ENCODE data around the gene DGKE. TPM values are rescaled to one million over a fixed set of nuclear protein-coding genes. Genes with fewer than 3 reads are reported as not detected.

The DGKE gene
- total RNA-seq, 1 experiment from 2014 or later, result 10.0 TPM

DNA sequence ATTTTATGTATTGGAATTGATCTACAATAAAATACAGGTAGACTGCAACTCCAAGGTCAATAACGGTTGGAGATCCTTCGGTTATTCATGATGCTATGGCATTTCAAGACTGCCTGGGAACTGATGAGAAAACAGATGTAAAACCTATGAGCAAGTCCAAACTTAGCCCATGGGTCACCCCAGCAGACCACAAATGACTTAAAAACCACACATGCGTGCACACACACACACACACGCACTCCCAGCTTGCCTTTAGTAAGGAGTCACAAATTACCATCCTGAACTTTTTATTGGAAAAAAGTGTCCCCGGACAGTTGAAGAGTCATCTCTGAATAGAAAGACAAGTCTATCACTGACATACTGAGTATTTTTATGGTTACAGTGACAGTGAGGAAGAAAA lies 53.2 kb downstream of the DGKE start:
- intact Hi-C loops (cut with micrococcal nuclease; ENCODE audit: unreplicated experiment), result no loop called here
- Mint-ChIP-seq H3K4me1 (ENCODE audit: low read depth, unreplicated experiment) (peaks cover 17% of the 10 kb centered on the region), H3K36me3 (ENCODE audit: insufficient read depth, unreplicated experiment) (peaks cover 62% of the 10 kb centered on the region), H3K4me3 (ENCODE audit: low read depth, unreplicated experiment) (no peak overlapping the region), H3K27me3 (ENCODE audit: unreplicated experiment) (no peaks in the 10 kb centered on the region), H3K9me3 (ENCODE audit: low read depth, unreplicated experiment) (peaks cover 3% of the 10 kb centered on the region), H3K27ac (ENCODE audit: unreplicated experiment) (no peak overlapping the region)
- no peak for DNase-seq
- TF ChIP-seq, protein P1, sequence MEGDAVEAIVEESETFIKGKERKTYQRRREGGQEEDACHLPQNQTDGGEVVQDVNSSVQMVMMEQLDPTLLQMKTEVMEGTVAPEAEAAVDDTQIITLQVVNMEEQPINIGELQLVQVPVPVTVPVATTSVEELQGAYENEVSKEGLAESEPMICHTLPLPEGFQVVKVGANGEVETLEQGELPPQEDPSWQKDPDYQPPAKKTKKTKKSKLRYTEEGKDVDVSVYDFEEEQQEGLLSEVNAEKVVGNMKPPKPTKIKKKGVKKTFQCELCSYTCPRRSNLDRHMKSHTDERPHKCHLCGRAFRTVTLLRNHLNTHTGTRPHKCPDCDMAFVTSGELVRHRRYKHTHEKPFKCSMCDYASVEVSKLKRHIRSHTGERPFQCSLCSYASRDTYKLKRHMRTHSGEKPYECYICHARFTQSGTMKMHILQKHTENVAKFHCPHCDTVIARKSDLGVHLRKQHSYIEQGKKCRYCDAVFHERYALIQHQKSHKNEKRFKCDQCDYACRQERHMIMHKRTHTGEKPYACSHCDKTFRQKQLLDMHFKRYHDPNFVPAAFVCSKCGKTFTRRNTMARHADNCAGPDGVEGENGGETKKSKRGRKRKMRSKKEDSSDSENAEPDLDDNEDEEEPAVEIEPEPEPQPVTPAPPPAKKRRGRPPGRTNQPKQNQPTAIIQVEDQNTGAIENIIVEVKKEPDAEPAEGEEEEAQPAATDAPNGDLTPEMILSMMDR (IDR thresholded peaks at IDR 0.05; ENCODE audit: unreplicated experiment), result no peak
- BruUV-seq (replicated peaks), result no TSS peak
- CTCF ChIA-PET, result no interaction called here

DNA sequence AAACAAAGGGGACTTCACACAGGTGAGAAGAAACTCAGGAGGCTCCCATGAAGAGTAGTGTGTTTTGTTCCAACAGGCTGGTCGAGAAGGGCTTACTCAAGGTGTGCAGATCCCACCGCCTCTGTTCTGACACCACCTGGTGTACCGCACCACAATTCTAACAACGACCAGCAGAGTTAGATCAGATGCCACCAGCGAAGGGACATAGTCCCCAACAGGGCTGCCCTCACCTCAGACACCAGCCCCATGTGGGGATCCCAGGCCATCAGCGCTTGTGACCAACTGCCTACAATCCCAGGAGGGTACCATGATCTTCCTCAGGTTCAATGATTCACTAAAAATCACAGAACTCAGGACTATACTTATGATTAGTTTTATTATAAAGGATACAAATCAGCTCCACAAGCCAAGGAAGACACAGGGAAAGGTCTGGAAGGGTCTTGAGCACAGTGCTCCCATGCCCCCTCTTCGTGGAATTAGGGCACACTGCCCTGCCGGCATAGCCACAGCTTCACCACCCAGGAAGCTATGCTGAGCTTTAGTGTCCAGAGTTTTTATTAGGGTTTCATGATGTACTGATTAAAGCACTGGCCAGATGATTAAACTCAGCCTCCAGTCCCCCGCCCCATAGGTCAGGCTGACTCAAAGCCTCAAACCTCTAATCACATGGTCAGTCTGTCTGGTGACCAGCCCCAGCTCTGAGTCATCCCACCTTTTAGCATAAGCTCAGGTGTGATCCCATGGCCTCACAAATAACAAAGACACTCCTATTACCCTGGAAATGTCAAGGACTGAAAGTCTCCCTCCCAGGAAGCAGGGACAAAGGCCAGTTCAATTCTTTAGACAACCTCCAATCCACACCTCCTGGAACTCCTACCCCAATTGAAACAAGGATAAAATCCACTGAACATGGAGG lies 53.9 kb downstream of the DGKE start:
- no peak overlapping the region for H3K27ac Mint-ChIP-seq (ENCODE audit: unreplicated experiment)
- no peaks in the 10 kb centered on the region for H3K27me3 Mint-ChIP-seq (ENCODE audit: unreplicated experiment)
- DNase-seq, result peak; percentile 28
- peaks cover 17% of the 10 kb centered on the region for H3K4me1 Mint-ChIP-seq (ENCODE audit: low read depth, unreplicated experiment)
- H3K4me3 Mint-ChIP-seq (ENCODE audit: low read depth, unreplicated experiment), result no peak overlapping the region
- intact Hi-C loops (cut with micrococcal nuclease; ENCODE audit: unreplicated experiment), result no loop called here
- TF ChIP-seq, protein P1 (IDR thresholded peaks at IDR 0.05; ENCODE audit: unreplicated experiment), result no peak
- H3K9me3 Mint-ChIP-seq (ENCODE audit: low read depth, unreplicated experiment), result peaks cover 10% of the 10 kb centered on the region
- CTCF ChIA-PET, result no interaction called here
- TSS peak; percentile 41 for BruUV-seq (replicated peaks)
- peaks cover 68% of the 10 kb centered on the region for H3K36me3 Mint-ChIP-seq (ENCODE audit: insufficient read depth, unreplicated experiment)

DNA sequence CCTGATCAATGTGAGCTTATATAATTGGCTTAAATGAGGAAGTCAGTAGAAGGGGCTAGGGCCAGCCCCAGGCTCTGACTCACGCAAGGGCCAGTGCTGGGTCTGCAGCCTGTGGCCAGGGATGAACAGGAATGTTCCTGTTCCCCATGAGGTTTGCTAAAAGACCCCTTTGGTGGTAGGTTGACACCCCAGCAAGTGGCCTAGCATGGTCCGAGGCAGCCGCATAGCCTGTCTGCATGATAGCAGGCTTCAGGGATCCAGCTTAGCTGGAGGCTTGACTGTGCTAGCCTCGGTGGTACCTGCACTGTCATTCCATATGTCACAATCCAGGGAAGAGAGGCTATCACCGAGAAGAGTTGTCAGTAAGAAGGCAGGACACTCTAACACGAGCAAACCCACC lies 56.4 kb downstream of the DGKE start:
- TF ChIP-seq, protein P1 (IDR thresholded peaks at IDR 0.05; ENCODE audit: unreplicated experiment), result no peak
- DNase-seq, result no peak
- intact Hi-C loops (cut with micrococcal nuclease; ENCODE audit: unreplicated experiment), result no loop called here
- H3K36me3 Mint-ChIP-seq (ENCODE audit: insufficient read depth, unreplicated experiment), result peaks cover 69% of the 10 kb centered on the region
- H3K27me3 Mint-ChIP-seq (ENCODE audit: unreplicated experiment), result no peaks in the 10 kb centered on the region
- no peak overlapping the region for H3K4me3 Mint-ChIP-seq (ENCODE audit: low read depth, unreplicated experiment)
- CTCF ChIA-PET, result no interaction called here
- H3K9me3 Mint-ChIP-seq (ENCODE audit: low read depth, unreplicated experiment), result peaks cover 11% of the 10 kb centered on the region
- H3K4me1 Mint-ChIP-seq (ENCODE audit: low read depth, unreplicated experiment), result peaks cover 17% of the 10 kb centered on the region
- no TSS peak for BruUV-seq (replicated peaks)
- H3K27ac Mint-ChIP-seq (ENCODE audit: unreplicated experiment), result no peak overlapping the region

DNA sequence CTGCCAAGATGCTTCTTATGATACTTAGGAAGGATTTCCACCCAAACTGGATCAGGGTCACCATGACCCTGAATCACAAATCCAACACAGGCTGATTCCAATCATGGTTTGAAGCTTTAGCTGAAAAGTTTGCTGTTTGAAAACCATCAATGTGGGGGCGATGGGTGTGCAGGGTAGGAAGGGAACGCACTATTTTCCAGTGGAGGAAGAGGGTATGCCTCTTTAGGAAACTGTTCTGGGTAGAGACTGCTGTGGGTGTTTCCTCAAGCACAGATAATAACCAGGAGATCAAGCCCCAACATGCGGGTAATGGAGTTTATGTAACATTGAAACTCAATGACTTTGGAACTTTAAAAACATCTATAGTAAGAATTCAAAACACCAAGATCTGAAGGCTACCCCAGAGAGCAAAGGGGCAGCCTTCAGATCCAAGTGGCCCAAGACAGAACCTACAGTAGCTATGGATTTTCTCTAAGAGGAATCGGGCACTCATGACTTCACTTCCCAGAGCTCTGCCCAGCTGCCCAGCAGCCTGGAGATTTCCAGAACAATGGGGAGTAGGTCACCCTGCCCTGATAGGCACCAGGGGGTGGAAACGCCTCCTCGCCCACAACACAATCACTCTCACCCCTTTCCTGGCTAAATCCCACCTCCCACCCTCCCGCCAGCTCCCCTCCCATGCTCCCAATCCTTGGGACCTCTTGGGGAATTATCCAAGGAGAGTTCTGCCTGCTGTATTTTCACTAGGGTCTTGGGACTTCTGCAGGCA lies 57.1 kb downstream of the DGKE start:
- BruUV-seq (replicated peaks), result no TSS peak
- intact Hi-C loops (cut with micrococcal nuclease; ENCODE audit: unreplicated experiment), result no loop called here

More for the DNA sequence above, 57.1 kb downstream of the DGKE start:
- CTCF ChIA-PET, result interaction anchor here (0.6 kb wide), 1 partner anchor 28 kb away, joined by 3 read pairs; no protein-coding TSS in a partner anchor
- DNase-seq, result no peak
- TF ChIP-seq, protein P1 (IDR thresholded peaks at IDR 0.05; ENCODE audit: unreplicated experiment), result no peak
- peaks cover 69% of the 10 kb centered on the region for H3K36me3 Mint-ChIP-seq (ENCODE audit: insufficient read depth, unreplicated experiment)
- H3K27ac Mint-ChIP-seq (ENCODE audit: unreplicated experiment), result no peak overlapping the region
- H3K4me3 Mint-ChIP-seq (ENCODE audit: low read depth, unreplicated experiment), result no peak overlapping the region
- no peaks in the 10 kb centered on the region for H3K27me3 Mint-ChIP-seq (ENCODE audit: unreplicated experiment)
- peaks cover 15% of the 10 kb centered on the region for H3K4me1 Mint-ChIP-seq (ENCODE audit: low read depth, unreplicated experiment)
- H3K9me3 Mint-ChIP-seq (ENCODE audit: low read depth, unreplicated experiment), result peaks cover 11% of the 10 kb centered on the region
